ENCODE data around the gene OR2T11.
"Not testable (repeated sequence)": the region's sequence is repeated elsewhere in the genome, so short reads cannot be mapped to it uniquely, and the experiment has no call there.

The OR2T11 gene

DNA sequence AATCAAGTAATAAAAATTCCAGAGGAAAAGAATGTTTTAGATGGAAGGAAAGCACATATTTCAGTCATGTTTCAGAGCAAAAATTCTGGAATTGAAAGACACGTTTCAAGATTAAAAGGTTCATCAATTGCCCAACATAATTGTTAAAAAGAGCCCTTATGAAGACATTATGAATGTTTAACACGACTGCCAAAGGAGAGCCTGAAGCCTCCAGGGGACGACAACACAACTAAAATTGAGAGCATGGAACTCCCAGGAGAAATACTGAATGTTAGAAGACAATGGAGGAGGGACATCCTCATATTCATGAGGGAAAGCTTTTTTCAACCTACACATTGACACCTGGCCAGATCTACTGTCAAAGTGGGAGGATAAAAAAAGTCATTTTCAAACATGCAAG lies 16.0 kb downstream of the OR2T11 start:
- DNase-seq = no peak

DNA sequence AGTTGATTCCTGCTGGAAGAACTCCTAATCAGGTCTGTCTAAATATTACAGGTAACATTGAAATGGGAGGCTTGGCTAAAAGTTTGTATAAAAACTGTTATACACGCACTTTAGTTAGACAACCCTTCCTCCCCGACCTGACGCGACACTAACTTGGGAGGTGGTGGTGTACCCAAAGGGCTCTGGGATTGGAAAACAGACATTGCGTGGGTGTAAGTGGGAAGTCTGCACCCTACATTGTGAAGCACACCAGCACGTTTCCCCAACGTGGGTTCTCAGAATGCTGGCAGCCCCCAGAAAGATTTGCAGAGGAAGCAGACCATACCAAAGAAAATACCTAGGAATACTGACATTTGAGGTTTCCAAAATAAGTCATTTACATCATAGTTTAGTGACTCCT lies 16.8 kb downstream of the OR2T11 start:
- no peak for DNase-seq

- no peak for DNase-seq
Measured at GRCh38 chr1:248613742-248614141, 21.1 kb downstream of the OR2T11 start.

- DNase-seq = no peak
Measured at GRCh38 chr1:248611883-248612414, 22.9 kb downstream of the OR2T11 start.

GRCh38 chr1:248610301-248610700 lies 24.6 kb downstream of the OR2T11 start:
- no peak for DNase-seq

GRCh38 chr1:248599396-248599795 lies 35.5 kb downstream of the OR2T11 start:
- no peak for DNase-seq

GRCh38 chr1:248597589-248597988 lies 37.3 kb downstream of the OR2T11 start, which contains the start of gene OR2T10:
OR2T10 (minus strand) TSS chr1:248597700; CDS start chr1:248593768, 3,932 bp downstream.
- DNase-seq = no peak

DNA sequence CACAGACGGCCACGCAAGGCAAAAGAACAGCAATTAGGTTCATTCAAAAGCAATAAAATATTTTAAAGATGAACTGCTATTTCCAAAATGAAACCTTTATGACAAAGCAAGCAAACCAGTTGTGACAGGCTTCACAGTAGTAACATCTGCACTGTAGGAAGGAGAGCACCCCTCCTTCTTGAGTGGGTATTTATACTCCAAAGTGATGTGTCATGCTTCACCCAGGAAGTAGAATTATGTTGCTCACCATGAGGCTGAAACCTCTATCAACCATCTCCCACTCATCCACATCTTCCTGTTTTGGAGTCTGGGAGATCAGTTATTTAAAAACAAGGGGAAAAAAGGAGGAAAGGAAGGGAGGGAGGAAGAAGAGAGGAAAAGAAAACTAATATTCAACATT lies 38.3 kb downstream of the OR2T11 start:
- no peak for DNase-seq

DNA sequence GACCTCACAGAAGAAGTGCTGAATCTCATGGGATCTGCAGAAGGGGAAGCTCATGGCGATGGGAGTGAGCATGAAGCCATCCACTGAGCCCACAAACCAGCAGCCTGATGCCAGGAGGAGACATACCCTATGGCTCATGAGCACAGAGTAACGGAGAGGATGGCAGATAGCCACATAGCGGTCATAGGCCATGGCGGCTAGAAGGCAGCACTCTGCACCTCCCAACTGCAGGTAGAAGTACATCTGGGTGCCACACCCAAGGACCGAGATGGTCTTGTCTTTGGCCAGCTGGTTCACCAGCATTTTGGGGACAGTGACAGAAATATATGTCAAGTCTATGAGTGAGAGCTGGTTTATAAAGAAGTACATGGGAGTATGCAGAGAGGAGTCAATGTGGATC lies 41.7 kb downstream of the OR2T11 start:
- no peak for DNase-seq

DNA sequence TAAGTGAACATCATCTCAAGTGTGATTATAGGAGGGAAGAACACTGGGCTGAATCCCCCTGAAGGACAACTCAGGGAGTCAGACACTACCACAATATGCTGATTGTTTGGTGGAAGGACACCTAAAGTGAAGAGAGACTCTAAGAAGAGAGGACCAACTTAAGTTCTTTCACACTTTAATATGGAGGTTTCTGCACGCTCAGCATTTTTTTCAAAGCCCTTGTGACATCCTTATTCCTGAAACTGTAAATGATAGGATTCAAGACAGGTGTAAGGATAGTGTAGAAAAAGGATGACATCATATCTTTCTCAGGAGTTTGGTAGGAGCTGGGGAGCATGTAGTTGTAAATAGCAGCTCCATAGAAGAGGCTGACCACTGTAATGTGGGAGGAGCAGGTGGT lies 42.2 kb downstream of the OR2T11 start:
- no peak for DNase-seq

- DNase-seq = no peak
Measured at GRCh38 chr1:248590055-248590454, 44.8 kb downstream of the OR2T11 start.

DNA sequence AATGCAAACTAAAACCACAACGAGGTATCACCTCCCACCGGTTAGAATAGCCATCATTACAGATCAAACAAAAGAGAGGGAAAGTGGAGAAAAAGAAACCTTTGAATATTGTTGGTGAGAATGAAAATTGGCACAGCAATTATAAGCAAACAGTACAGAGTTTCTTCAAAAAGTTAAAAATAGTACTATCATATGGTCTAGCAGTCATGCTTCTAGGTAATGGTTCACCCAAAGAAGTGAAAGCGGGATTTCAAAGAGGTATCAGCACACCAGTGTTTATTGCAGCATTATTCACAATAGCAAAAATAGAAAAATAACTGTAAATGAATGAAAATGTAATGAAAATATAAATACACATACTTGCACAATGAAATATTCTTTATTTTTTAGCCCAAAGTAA lies 45.6 kb downstream of the OR2T11 start:
- no peak for DNase-seq

- DNase-seq = no peak
Measured at GRCh38 chr1:248585266-248585665, 49.6 kb downstream of the OR2T11 start.

DNA sequence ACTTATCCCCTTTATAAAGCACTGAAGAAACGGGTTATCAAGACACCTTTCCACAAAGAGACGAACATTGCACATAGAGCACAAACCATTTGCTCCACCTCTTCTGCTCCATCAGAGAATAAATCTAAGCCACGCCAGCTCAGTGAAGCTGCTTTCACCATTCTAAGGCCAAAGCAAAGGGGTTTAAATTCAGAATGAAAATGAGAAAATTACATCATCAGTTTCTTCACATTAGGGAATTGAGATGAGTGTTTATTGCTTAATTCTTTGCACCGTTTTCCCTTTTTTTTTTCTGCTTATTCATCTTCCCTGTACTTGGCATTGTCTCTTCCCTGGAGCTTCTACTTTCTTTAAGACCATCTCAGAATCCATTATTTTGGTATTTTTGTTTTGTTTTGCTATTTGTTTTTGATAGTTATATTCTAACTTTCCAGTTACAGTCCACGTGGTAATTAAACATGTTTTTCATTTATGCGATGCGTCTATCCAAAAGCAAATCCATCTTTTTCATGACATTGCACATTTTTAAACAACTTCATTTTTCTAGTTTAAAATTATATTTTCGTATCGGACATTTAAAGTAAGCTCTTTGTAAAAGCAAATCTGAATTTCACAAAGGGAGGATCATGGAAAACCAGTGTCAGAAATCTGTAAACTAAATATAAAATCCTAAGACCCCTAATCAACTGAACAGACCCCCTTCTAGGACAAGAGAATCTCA lies 58.5 kb downstream of the OR2T11 start:
- no peak for DNase-seq

- not testable (repeated sequence) for DNase-seq
Measured at GRCh38 chr1:248574657-248575056, 60.2 kb downstream of the OR2T11 start, which contains the start of gene OR2T34. OR2T34 (minus strand) TSS chr1:248574757; CDS start chr1:248574757, 0 bp downstream.

GRCh38 chr1:248573856-248574255 lies 61.0 kb downstream of the OR2T11 start:
- not testable (repeated sequence) for DNase-seq

All from amniotic stem cell (primary cell).